Stimulated activated naive CD8-positive, alpha-beta T cell treated with anti-CD3 and anti-CD28 coated beads, Interleukin-15, amount 100 ng/mL, for 72 hours (primary cell): ENCODE data around the gene DST.
A peak's percentile ranks its signal among the peaks of the same experiment; 100 is the strongest.

Experiments used
- ATAC-seq: fragments of 150-1000 bp; cut with Tn5 transposase; 2 replicates; pipeline ENCODE4 v1.10.0; 2021; ENCODE audit warnings: mild to moderate bottlenecking, moderate library complexity
- DNase-seq, 2 donors: peaks; one replicate each; pipeline ENCODE4 v3.0.0; 2021 to 2022
- H3K27ac Mint-ChIP-seq, 2 donors: one replicate each; pipeline ENCODE4 v1.8.0; 2022; ENCODE audit warnings: mild to moderate bottlenecking in 2 of 2, mixed read lengths in 2 of 2, moderate library complexity in 2 of 2
- H3K27me3 Mint-ChIP-seq: one replicate; pipeline ENCODE4 v1.8.0; 2022; ENCODE audit warnings: mixed read lengths
- H3K4me1 Mint-ChIP-seq: one replicate; pipeline ENCODE4 v1.8.0; 2022; ENCODE audit warnings: mild to moderate bottlenecking, mixed read lengths
- H3K4me3 Mint-ChIP-seq, 2 donors: one replicate each; pipeline ENCODE4 v1.8.0; 2022; ENCODE audit warnings: mild to moderate bottlenecking in 2 of 2, mixed read lengths in 2 of 2, moderate library complexity in 1 of 2
- H3K9me3 Mint-ChIP-seq, 2 donors: one replicate each; pipeline ENCODE4 v1.8.0; 2022; ENCODE audit warnings: mixed read lengths in 2 of 2

Gene DST

GRCh38 chr6:56458324-56458884, 184.3 kb downstream of the DST start:
- H3K4me1 Mint-ChIP-seq = no peaks in the 10 kb centered on the region
- no peaks in the 10 kb centered on the region for H3K27me3 Mint-ChIP-seq
- peak overlapping the region in 1 of 2 donors; percentile 27 for H3K27ac Mint-ChIP-seq
- no peak overlapping the region for H3K4me3 Mint-ChIP-seq
- no peaks in the 10 kb centered on the region for H3K9me3 Mint-ChIP-seq
- no peak for ATAC-seq
- no peak for DNase-seq

GRCh38 chr6:56456785-56457184, 185.9 kb downstream of the DST start:
- DNase-seq = no peak
- Mint-ChIP-seq H3K27me3 (no peaks in the 10 kb centered on the region), H3K4me1 (no peaks in the 10 kb centered on the region), H3K9me3 (no peaks in the 10 kb centered on the region), H3K4me3 (no peak overlapping the region), H3K27ac (no peak overlapping the region)
- ATAC-seq = no peak

GRCh38 chr6:56450882-56451739, 191.6 kb downstream of the DST start:
- Mint-ChIP-seq H3K9me3 (no peaks in the 10 kb centered on the region), H3K27me3 (no peaks in the 10 kb centered on the region), H3K4me3 (no peak overlapping the region), H3K27ac (no peak overlapping the region), H3K4me1 (no peaks in the 10 kb centered on the region)
- DNase-seq (no peak), ATAC-seq (no peak)

GRCh38 chr6:56450376-56450775, 192.3 kb downstream of the DST start:
- DNase-seq (no peak), ATAC-seq (no peak)
- H3K4me1 Mint-ChIP-seq = no peaks in the 10 kb centered on the region
- H3K27ac Mint-ChIP-seq = no peak overlapping the region
- no peak overlapping the region for H3K4me3 Mint-ChIP-seq
- H3K27me3 Mint-ChIP-seq = no peaks in the 10 kb centered on the region
- no peaks in the 10 kb centered on the region for H3K9me3 Mint-ChIP-seq

- no peak for DNase-seq
- no peaks in the 10 kb centered on the region for H3K4me1 Mint-ChIP-seq
- ATAC-seq = no peak
- peaks cover 0 to 12% of the 10 kb centered on the region in 2 donors for H3K9me3 Mint-ChIP-seq
- H3K27me3 Mint-ChIP-seq = no peaks in the 10 kb centered on the region
- no peak overlapping the region for H3K27ac Mint-ChIP-seq
- H3K4me3 Mint-ChIP-seq = no peak overlapping the region
These were observed 194.6 kb downstream of the DST start for GRCh38 chr6:56448046-56448445.

- Mint-ChIP-seq H3K4me3 (no peak overlapping the region), H3K27ac (no peak overlapping the region), H3K4me1 (no peaks in the 10 kb centered on the region), H3K27me3 (no peaks in the 10 kb centered on the region), H3K9me3 (peaks cover 0 to 21% of the 10 kb centered on the region in 2 donors)
- ATAC-seq (no peak), DNase-seq (no peak)
These were observed 196.9 kb downstream of the DST start for GRCh38 chr6:56445818-56446217.

GRCh38 chr6:56444855-56445254, 197.8 kb downstream of the DST start:
- Mint-ChIP-seq H3K9me3 (peaks cover 0 to 23% of the 10 kb centered on the region in 2 donors), H3K27me3 (no peaks in the 10 kb centered on the region), H3K4me1 (no peaks in the 10 kb centered on the region), H3K27ac (no peak overlapping the region), H3K4me3 (no peak overlapping the region)
- DNase-seq (no peak), ATAC-seq (no peak)

GRCh38 chr6:56440551-56440981, 202.1 kb downstream of the DST start:
- Mint-ChIP-seq H3K4me3 (no peak overlapping the region), H3K9me3 (peaks cover 0 to 31% of the 10 kb centered on the region in 2 donors), H3K27me3 (peaks cover 6% of the 10 kb centered on the region), H3K4me1 (no peaks in the 10 kb centered on the region), H3K27ac (no peak overlapping the region)
- DNase-seq (no peak), ATAC-seq (no peak)

- no peak for ATAC-seq
- Mint-ChIP-seq H3K27me3 (peaks cover 9% of the 10 kb centered on the region), H3K4me1 (no peaks in the 10 kb centered on the region), H3K4me3 (no peak overlapping the region), H3K9me3 (peaks cover 0 to 22% of the 10 kb centered on the region in 2 donors), H3K27ac (no peak overlapping the region)
- no peak for DNase-seq
These were observed 205.4 kb downstream of the DST start for GRCh38 chr6:56437171-56437900.

- Mint-ChIP-seq H3K4me1 (no peaks in the 10 kb centered on the region), H3K9me3 (peaks cover 0 to 15% of the 10 kb centered on the region in 2 donors), H3K27ac (no peak overlapping the region), H3K27me3 (peaks cover 9% of the 10 kb centered on the region), H3K4me3 (no peak overlapping the region)
- no peak for DNase-seq
- ATAC-seq = no peak
These were observed 206.9 kb downstream of the DST start for GRCh38 chr6:56435754-56436153.

GRCh38 chr6:56435326-56435725, 207.4 kb downstream of the DST start:
- Mint-ChIP-seq H3K9me3 (peaks cover 2 to 15% of the 10 kb centered on the region in 2 donors), H3K4me3 (no peak overlapping the region), H3K4me1 (no peaks in the 10 kb centered on the region), H3K27me3 (peaks cover 9% of the 10 kb centered on the region), H3K27ac (no peak overlapping the region)
- DNase-seq = no peak
- ATAC-seq = no peak

GRCh38 chr6:56434606-56435005, 208.1 kb downstream of the DST start:
- H3K27me3 Mint-ChIP-seq = peaks cover 9% of the 10 kb centered on the region
- no peak for DNase-seq
- no peak overlapping the region for H3K27ac Mint-ChIP-seq
- no peaks in the 10 kb centered on the region for H3K4me1 Mint-ChIP-seq
- peaks cover 9 to 11% of the 10 kb centered on the region in 2 donors for H3K9me3 Mint-ChIP-seq
- no peak overlapping the region for H3K4me3 Mint-ChIP-seq
- no peak for ATAC-seq

GRCh38 chr6:56433119-56433518, 209.6 kb downstream of the DST start:
- Mint-ChIP-seq H3K27me3 (peaks cover 9% of the 10 kb centered on the region), H3K27ac (no peak overlapping the region), H3K9me3 (peaks cover 6 to 9% of the 10 kb centered on the region in 2 donors), H3K4me1 (no peaks in the 10 kb centered on the region), H3K4me3 (no peak overlapping the region)
- ATAC-seq (no peak), DNase-seq (no peak)

GRCh38 chr6:56432194-56432593, 210.5 kb downstream of the DST start:
- Mint-ChIP-seq H3K27ac (no peak overlapping the region), H3K9me3 (peaks cover 6 to 9% of the 10 kb centered on the region in 2 donors), H3K4me1 (no peaks in the 10 kb centered on the region), H3K4me3 (no peak overlapping the region), H3K27me3 (peaks cover 9% of the 10 kb centered on the region)
- DNase-seq (no peak), ATAC-seq (no peak)

- ATAC-seq = peak; percentile 33
These were observed 211.8 kb downstream of the DST start for GRCh38 chr6:56430629-56431600.

More at GRCh38 chr6:56430629-56431600, 211.8 kb downstream of the DST start:
- Mint-ChIP-seq H3K4me1 (no peaks in the 10 kb centered on the region), H3K9me3 (peaks cover 6 to 9% of the 10 kb centered on the region in 2 donors), H3K27ac (no peak overlapping the region), H3K27me3 (peaks cover 12% of the 10 kb centered on the region), H3K4me3 (no peak overlapping the region)
- DNase-seq = no peak
